B cell (primary cell): ENCODE measurements around the gene NDUFS7. TPM values are rescaled to one million over a fixed set of nuclear protein-coding genes. Genes with fewer than 3 reads are reported as not detected.

Experiments
- ATAC-seq: fragments of 200-7000 bp; cut with Tn5 transposase; one replicate; pipeline ENCODE4 v1.10.0; 2021; ENCODE audit warnings: low read depth, mild to moderate bottlenecking, moderate number of reproducible peaks, moderate library complexity
- CTCF ChIA-PET: fragments of 350-600 bp; sonication (Branson Sonifier 250); formaldehyde crosslinking; loops from one replicate; lab custom pipeline; 2021; ENCODE audit warnings: antibody characterized with exemption, inconsistent platforms; lab: Charles Lee
- POLR2A ChIA-PET: fragments of 350-600 bp; sonication (Branson Sonifier 250); formaldehyde crosslinking; loops from one replicate; lab custom pipeline; 2021; ENCODE audit warnings: antibody characterized with exemption; lab: Charles Lee
- DNase-seq: peaks from one replicate; pipeline ENCODE4 v3.0.0; 2013
- H2AFZ ChIP-seq: 2 replicates; pipeline ENCODE4 v1.6.1; 2012; ENCODE audit warnings: mild to moderate bottlenecking, low read depth, low read length; ENCODE audit not compliant: insufficient read depth, poor library complexity, severe bottlenecking
- H3K27ac ChIP-seq, 2 donors: 1 replicate in 1 of 2; 2 replicates in 1 of 2; pipeline ENCODE4 v1.5.1; 2012 to 2013; ENCODE audit warnings: low read length in 2 of 2, mild to moderate bottlenecking in 2 of 2, moderate library complexity in 1 of 2
- H3K27me3 ChIP-seq, 4 experiments: fragments of 200-600 bp in 1 of 4; sonication (generic) in 1 of 4; replicated peaks in 1 of 4; 1 replicate in 2 of 4; 2 replicates in 2 of 4; pipeline versions ENCODE4 v1.6.1 to v1.7.0; 2013 to 2016; ENCODE audit warnings: low read length in 3 of 4, mild to moderate bottlenecking in 2 of 4, mixed read lengths in 1 of 4, moderate library complexity in 1 of 4; ENCODE audit not compliant: insufficient read depth in 4 of 4, control insufficient read depth in 3 of 4; ENCODE audit errors: control extremely low read depth in 1 of 4
- H3K36me3 ChIP-seq, 2 experiments: replicated peaks in 1 of 2; 1 replicate in 1 of 2; 2 replicates in 1 of 2; pipeline versions ENCODE4 v1.6.1 to v1.7.1; 2013; ENCODE audit warnings: low read length in 1 of 2; ENCODE audit not compliant: insufficient read depth in 2 of 2, control insufficient read depth in 1 of 2; ENCODE audit errors: control extremely low read depth in 1 of 2, extremely low read depth in 1 of 2
- H3K4me1 ChIP-seq, 2 donors: fragments of 200-600 bp in 1 of 2; sonication (generic) in 1 of 2; 1 replicate in 1 of 2; 2 replicates in 1 of 2; pipeline versions ENCODE4 v1.5.1 to v1.6.1; 2013 to 2017; ENCODE audit warnings: low read length in 2 of 2; ENCODE audit not compliant: control insufficient read depth in 2 of 2, insufficient read depth in 2 of 2
- H3K4me2 ChIP-seq: replicated peaks from 2 replicates; pipeline ENCODE3; 2012; ENCODE audit warnings: mild to moderate bottlenecking, low read depth, low read length; ENCODE audit not compliant: poor library complexity, severe bottlenecking
- H3K4me3 ChIP-seq, 5 experiments: fragments of 200-600 bp in 1 of 5; sonication (generic) in 1 of 5; 1 replicate in 3 of 5; 2 replicates in 2 of 5; pipeline versions ENCODE4 v1.5.1 to v1.7.0; 2011 to 2016; ENCODE audit warnings: low read length in 4 of 5, mild to moderate bottlenecking in 4 of 5, low read depth in 2 of 5, control low read depth in 1 of 5, moderate library complexity in 1 of 5; ENCODE audit not compliant: insufficient read depth in 1 of 5; ENCODE audit errors: control extremely low read depth in 1 of 5, extremely low read depth in 1 of 5
- H3K79me2 ChIP-seq: fragments of 200-600 bp; sonication (generic); one replicate; pipeline ENCODE4 v1.6.0; 2016; ENCODE audit warnings: low read length; ENCODE audit not compliant: control insufficient read depth, insufficient read depth
- H3K9ac ChIP-seq: fragments of 200-600 bp; sonication (generic); 2 replicates; pipeline ENCODE4 v1.6.1; 2017; ENCODE audit warnings: mild to moderate bottlenecking, low read length, moderate library complexity
- H3K9me3 ChIP-seq, 3 donors: one replicate each; pipeline versions ENCODE4 v1.6.1 to v1.7.1; 2013; ENCODE audit warnings: low read length in 2 of 3; ENCODE audit not compliant: control insufficient read depth in 2 of 3, insufficient read depth in 1 of 3; ENCODE audit errors: control extremely low read depth in 1 of 3
- H4K20me1 ChIP-seq: 2 replicates; pipeline ENCODE4 v1.6.0; 2012; ENCODE audit warnings: mild to moderate bottlenecking, low read length; ENCODE audit not compliant: insufficient read depth, control insufficient read depth, poor library complexity, severe bottlenecking
- H3K27ac Mint-ChIP-seq: one replicate; pipeline ENCODE4 v1.8.0; 2021; ENCODE audit warnings: mixed read lengths
- H3K27me3 Mint-ChIP-seq: one replicate; pipeline ENCODE4 v1.8.0; 2021; ENCODE audit warnings: mixed read lengths
- H3K4me1 Mint-ChIP-seq: one replicate; pipeline ENCODE4 v1.8.0; 2021; ENCODE audit warnings: mixed read lengths
- H3K4me3 Mint-ChIP-seq: one replicate; pipeline ENCODE4 v1.8.0; 2021; ENCODE audit warnings: mixed read lengths
- H3K9me3 Mint-ChIP-seq: one replicate; pipeline ENCODE4 v1.8.0; 2022; ENCODE audit warnings: mixed read lengths; ENCODE audit not compliant: insufficient read depth
- EZH2 ChIP-seq: IDR thresholded peaks from 2 replicates; pipeline ENCODE4 v1.6.1; 2012; ENCODE audit warnings: borderline replicate concordance, low read depth, mild to moderate bottlenecking, moderate library complexity, low read length; ENCODE audit not compliant: insufficient read depth, poor library complexity, severe bottlenecking
- WGBS: methylation state at CpG from one replicate; pipeline ENCODE4 v1.1.5; 2013; ENCODE audit warnings: missing lambda C conversion rate; ENCODE audit not compliant: insufficient coverage; 5-methylcytosine and 5-hydroxymethylcytosine counted together
- intact Hi-C: fragments of 100-400 bp; cut with micrococcal nuclease; formaldehyde crosslinking; loops from one replicate; pipeline ENCODE4 v1.10.0; 2022
- polyA plus RNA-seq: library from polyadenylated mRNA; depleted of rRNA; stranded (reverse); fragments of >200 nt; gene quantifications from 2 replicates; pipeline ENCODE4 v1.2.3, GENCODE V29; 2012
- total RNA-seq, 2 donors: library from RNA; stranded (reverse); fragments of 120-200 nt in 1 of 2; gene quantifications; 1 replicate in 1 of 2; 2 replicates in 1 of 2; pipeline versions ENCODE4 v1.2.3 to v1.2.4, GENCODE V29; 2013 to 2022
- TF ChIP-seq, protein P1 (sequence below): fragments of 200-600 bp; IDR thresholded peaks from one replicate; pipeline ENCODE4 v1.8.0; 2022; ENCODE audit warnings: antibody characterized with exemption, mild to moderate bottlenecking

The NDUFS7 gene
- total and polyA plus RNA-seq, 2 donors (not counting 1 experiment from before 2014, with no cell fraction given): 58.8 to 141 TPM

GRCh38 chr19:1424192-1424955, 40.7 kb downstream of the NDUFS7 start:
- ChIA-PET CTCF (no interaction called here), POLR2A (no interaction called here)
- ATAC-seq: no peak
- Histone ChIP-seq H3K27me3 (no peaks in the 10 kb centered on the region), H2AFZ (no peak overlapping the region), H3K4me3 (no peak overlapping the region), H3K9ac (no peak overlapping the region), H3K9me3 (no peaks in the 10 kb centered on the region), H4K20me1 (peaks cover 85% of the 10 kb centered on the region), H3K79me2 (peaks cover 51% of the 10 kb centered on the region), H3K27ac (no peak overlapping the region), H3K36me3 (peaks cover 0 to 73% of the 10 kb centered on the region in 2 experiments), H3K4me2 (no peak overlapping the region), H3K4me1 (no peaks in the 10 kb centered on the region)
- Mint-ChIP-seq H3K9me3 (no peaks in the 10 kb centered on the region), H3K4me3 (no peak overlapping the region), H3K27ac (no peak overlapping the region), H3K27me3 (no peaks in the 10 kb centered on the region), H3K4me1 (no peaks in the 10 kb centered on the region)
- intact Hi-C loops: no loop called here
- no peak for DNase-seq
- WGBS: 91% methylated on average over 31 of the region's 42 CpGs
- TF ChIP-seq, protein P1, sequence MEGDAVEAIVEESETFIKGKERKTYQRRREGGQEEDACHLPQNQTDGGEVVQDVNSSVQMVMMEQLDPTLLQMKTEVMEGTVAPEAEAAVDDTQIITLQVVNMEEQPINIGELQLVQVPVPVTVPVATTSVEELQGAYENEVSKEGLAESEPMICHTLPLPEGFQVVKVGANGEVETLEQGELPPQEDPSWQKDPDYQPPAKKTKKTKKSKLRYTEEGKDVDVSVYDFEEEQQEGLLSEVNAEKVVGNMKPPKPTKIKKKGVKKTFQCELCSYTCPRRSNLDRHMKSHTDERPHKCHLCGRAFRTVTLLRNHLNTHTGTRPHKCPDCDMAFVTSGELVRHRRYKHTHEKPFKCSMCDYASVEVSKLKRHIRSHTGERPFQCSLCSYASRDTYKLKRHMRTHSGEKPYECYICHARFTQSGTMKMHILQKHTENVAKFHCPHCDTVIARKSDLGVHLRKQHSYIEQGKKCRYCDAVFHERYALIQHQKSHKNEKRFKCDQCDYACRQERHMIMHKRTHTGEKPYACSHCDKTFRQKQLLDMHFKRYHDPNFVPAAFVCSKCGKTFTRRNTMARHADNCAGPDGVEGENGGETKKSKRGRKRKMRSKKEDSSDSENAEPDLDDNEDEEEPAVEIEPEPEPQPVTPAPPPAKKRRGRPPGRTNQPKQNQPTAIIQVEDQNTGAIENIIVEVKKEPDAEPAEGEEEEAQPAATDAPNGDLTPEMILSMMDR: no peak
- no peak for TF ChIP-seq EZH2

DNA sequence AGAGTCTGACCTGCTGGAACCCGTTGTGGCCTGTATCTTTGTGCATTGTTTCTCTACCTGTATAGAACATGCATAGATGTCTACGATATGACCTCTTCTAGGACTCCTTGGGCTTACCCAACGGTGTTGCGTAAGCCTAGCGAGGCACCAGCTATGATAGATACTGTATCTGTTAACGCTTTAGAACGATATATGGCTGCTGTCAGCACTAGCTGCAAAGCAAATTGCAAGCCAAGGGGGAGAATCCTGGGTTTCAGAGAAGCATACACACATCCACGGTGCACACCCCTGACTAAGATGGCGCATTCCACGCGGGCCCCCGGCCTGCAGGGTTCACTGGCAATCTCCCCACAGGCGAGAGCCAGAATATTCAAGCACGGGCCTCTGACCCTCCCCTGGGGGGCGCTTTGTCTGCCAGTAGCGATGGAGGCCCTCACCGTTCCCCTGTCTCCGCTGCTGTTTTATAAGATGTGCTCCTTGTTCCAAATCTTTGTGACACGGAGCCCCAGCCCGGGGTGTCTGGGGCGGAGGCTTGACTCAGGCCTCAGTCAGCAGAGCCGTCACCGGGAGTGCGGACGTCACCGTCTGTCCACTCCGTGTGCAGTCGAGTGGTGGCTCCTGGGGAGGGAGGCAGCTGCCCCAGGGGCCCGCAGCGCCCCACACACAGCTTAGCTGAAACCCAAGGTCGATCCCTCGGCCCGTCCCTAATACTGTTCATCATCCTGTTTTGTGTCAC, 41.6 kb downstream of the NDUFS7 start:
- no peak overlapping the region for H2AFZ ChIP-seq
- ChIA-PET POLR2A (no interaction called here), CTCF (no interaction called here)
- no peaks in the 10 kb centered on the region for H3K27me3 ChIP-seq
- H3K36me3 ChIP-seq: peaks cover 0 to 76% of the 10 kb centered on the region in 2 experiments
- peaks cover 46% of the 10 kb centered on the region for H3K79me2 ChIP-seq
- Mint-ChIP-seq H3K27me3 (no peaks in the 10 kb centered on the region), H3K4me1 (no peaks in the 10 kb centered on the region), H3K9me3 (no peaks in the 10 kb centered on the region), H3K27ac (no peak overlapping the region), H3K4me3 (no peak overlapping the region)
- intact Hi-C loops: no loop called here
- no peak overlapping the region for H3K27ac ChIP-seq
- H3K9ac ChIP-seq: no peak overlapping the region
- no peak overlapping the region for H3K4me3 ChIP-seq
- WGBS: 97% methylated on average over 31 of the region's 33 CpGs
- peaks cover 82% of the 10 kb centered on the region for H4K20me1 ChIP-seq
- no peak overlapping the region for H3K4me2 ChIP-seq
- H3K9me3 ChIP-seq: no peaks in the 10 kb centered on the region
- no peak for ATAC-seq
- TF ChIP-seq EZH2: no peak
- TF ChIP-seq, protein P1: no peak
- no peaks in the 10 kb centered on the region for H3K4me1 ChIP-seq
- no peak for DNase-seq
